Measurements from ENCODE around the gene FCN2. TPM values are rescaled to one million over a fixed set of nuclear protein-coding genes. Genes with fewer than 3 reads are reported as not detected.

The FCN2 gene
- total RNA-seq, 1 donor from 2014 or later: not detected

- intact Hi-C loops (cut with micrococcal nuclease): no loop called here
- Mint-ChIP-seq H3K27me3 (no peaks in the 10 kb centered on the region), H3K4me3 (no peak overlapping the region), H3K27ac (no peak overlapping the region), H3K9me3 (peaks cover 8% of the 10 kb centered on the region), H3K4me1 (no peaks in the 10 kb centered on the region), H3K36me3 (ENCODE audit: low read depth) (no peaks in the 10 kb centered on the region)
- DNase-seq: no peak
Measured at GRCh38 chr9:134894136-134894860, 13.7 kb downstream of the FCN2 start.

- no peak for DNase-seq
- Mint-ChIP-seq H3K4me1 (no peaks in the 10 kb centered on the region), H3K9me3 (peaks cover 8% of the 10 kb centered on the region), H3K27me3 (no peaks in the 10 kb centered on the region), H3K27ac (no peak overlapping the region), H3K36me3 (ENCODE audit: low read depth) (no peaks in the 10 kb centered on the region), H3K4me3 (no peak overlapping the region)
- intact Hi-C loops (cut with micrococcal nuclease): no loop called here
Measured at GRCh38 chr9:134895097-134895496, 14.5 kb downstream of the FCN2 start.

DNA sequence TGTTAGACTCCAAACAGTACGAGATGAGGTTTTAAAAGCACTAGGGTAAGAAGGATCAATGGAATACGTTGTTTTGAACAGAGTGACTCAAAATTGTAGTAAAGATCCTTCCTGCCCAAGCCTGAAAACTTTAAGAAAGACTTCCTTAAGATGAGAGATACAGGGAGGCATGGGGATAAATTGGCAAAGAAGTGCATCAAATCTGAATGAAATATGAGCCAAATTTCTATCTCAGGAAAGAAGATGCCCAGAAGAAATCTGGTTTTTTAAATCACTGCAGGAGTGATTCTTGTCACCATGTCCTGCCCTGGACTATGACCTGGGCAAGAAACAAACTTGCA is 14.9 kb downstream of the FCN2 start:
- Mint-ChIP-seq H3K36me3 (ENCODE audit: low read depth) (no peaks in the 10 kb centered on the region), H3K9me3 (peaks cover 8% of the 10 kb centered on the region), H3K27ac (no peak overlapping the region), H3K27me3 (no peaks in the 10 kb centered on the region), H3K4me3 (no peak overlapping the region), H3K4me1 (no peaks in the 10 kb centered on the region)
- intact Hi-C loops (cut with micrococcal nuclease): no loop called here
- DNase-seq: no peak

DNA sequence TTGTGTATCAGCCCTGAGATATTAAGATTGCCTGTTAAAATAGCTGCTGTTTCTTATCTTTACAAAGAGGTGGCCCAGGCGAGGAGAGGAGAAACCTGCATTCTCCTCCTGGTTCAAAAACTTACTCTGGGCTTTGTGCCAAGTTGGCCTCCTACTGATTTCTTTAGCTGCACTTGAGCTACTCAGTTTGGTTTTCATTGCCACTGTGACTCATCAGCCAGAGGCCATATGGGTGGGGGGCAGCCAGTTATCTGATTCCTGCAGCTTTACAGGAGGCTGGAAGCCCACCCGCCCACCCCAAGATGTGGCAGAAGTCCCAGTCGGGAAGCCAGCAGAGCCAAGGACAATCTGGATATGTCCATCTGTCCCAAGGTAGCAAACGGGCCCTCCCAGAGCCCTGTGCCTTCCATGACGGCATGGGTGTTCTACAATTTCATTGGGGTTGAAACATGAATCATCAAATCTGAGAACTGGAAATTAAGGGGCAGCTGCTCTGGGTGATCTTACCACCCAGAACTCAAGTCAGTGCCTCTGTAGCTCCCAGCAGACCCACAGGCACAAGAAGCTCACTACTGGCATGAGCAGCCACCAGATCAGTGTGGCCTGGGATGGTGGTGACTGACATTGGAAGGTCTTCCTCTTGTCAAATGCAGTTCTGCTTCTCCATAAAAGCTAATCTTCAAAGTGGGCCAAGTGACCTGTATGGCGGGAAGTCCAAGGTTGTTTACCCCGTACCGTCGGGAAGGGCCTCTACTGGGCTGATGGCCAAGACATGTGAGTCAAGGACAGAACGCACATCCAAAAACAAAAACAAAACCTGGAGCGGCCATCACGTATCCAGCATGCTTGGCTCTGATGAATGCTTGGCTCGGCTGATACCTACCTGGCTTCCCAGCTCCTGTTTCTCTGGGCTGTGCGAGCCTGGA is 15.6 kb downstream of the FCN2 start:
- Mint-ChIP-seq H3K4me3 (no peak overlapping the region), H3K27ac (no peak overlapping the region), H3K4me1 (no peaks in the 10 kb centered on the region), H3K9me3 (peaks cover 8% of the 10 kb centered on the region), H3K27me3 (no peaks in the 10 kb centered on the region), H3K36me3 (ENCODE audit: low read depth) (no peaks in the 10 kb centered on the region)
- intact Hi-C loops (cut with micrococcal nuclease): no loop called here
- no peak for DNase-seq

- H3K4me3 Mint-ChIP-seq: no peak overlapping the region
- no peaks in the 10 kb centered on the region for H3K4me1 Mint-ChIP-seq
- DNase-seq: no peak
- H3K36me3 Mint-ChIP-seq (ENCODE audit: low read depth): no peaks in the 10 kb centered on the region
- no peak overlapping the region for H3K27ac Mint-ChIP-seq
- peaks cover 8% of the 10 kb centered on the region for H3K9me3 Mint-ChIP-seq
- intact Hi-C loops (cut with micrococcal nuclease): no loop called here
- H3K27me3 Mint-ChIP-seq: no peaks in the 10 kb centered on the region
Measured at GRCh38 chr9:134896834-134897583, 16.4 kb downstream of the FCN2 start.

DNA sequence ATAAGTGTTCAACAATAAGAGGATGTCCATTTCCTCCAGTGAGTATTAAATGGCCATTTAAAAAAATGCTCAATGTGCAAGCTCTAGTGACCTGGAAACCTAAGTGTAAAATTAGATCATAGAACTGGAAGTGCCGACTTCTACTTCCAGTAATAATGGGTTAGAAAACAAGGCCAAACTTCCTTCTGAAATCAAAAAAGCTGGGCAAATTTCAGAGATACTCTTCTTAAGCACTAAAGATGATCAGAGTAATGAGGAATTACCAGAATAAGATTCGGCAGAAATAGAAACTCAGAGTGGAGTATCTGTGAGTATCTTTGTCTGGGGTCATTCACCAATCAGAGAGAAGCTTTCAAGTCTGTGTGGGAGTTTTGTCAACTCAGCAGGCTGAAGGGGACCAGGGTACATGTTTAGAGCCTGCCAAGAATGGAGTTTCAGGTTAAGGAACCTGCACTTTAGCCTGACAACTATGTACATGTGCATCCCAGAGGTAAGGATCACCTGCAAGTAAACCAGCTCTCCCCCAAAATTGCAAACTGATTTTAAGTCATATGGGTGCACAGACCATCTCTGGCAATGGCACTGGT is 17.1 kb downstream of the FCN2 start:
- Mint-ChIP-seq H3K27me3 (no peaks in the 10 kb centered on the region), H3K36me3 (ENCODE audit: low read depth) (no peaks in the 10 kb centered on the region), H3K9me3 (peaks cover 8% of the 10 kb centered on the region), H3K4me1 (no peaks in the 10 kb centered on the region), H3K4me3 (no peak overlapping the region), H3K27ac (no peak overlapping the region)
- no peak for DNase-seq
- intact Hi-C loops (cut with micrococcal nuclease): no loop called here

DNA sequence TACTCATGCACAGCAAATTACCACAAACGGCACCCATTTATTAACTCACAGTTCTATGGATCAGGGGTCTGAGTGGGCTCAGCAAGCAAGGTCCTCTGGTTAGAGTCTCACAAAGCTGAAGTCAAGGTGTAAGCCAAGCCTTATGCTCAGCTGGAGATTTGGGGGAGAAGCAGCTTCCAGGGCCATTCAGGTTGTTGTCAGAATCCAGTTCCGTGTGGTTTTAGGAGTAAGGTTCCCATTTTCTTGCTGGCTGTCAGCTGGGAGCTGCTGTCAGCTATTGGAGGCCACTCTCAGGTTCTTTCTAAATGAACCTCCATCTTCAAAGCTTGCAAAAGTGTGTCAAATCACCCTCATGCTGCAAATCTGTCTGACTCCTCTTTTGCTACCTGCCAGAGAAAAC is 17.7 kb downstream of the FCN2 start:
- Mint-ChIP-seq H3K36me3 (ENCODE audit: low read depth) (no peaks in the 10 kb centered on the region), H3K4me1 (no peaks in the 10 kb centered on the region), H3K4me3 (no peak overlapping the region), H3K27me3 (no peaks in the 10 kb centered on the region), H3K27ac (no peak overlapping the region), H3K9me3 (peaks cover 8% of the 10 kb centered on the region)
- intact Hi-C loops (cut with micrococcal nuclease): no loop called here
- no peak for DNase-seq

DNA sequence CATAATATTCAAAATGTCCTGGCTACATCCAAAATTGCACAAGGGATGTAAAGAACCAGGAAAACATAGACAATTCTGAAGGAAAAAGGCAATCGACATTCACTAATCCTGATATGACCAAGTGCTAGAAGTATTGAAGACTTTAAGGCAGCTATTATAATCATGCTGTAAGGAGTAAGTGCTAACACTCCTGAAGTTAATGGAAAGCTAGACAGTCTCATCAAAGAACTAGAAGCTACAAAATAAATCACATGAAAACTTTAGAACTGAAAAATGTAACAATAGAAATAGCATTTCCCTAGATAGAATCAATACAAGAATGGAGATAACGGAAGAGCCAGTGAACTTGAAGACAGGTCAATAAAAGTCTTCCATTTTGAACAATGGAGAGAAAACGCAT is 18.6 kb downstream of the FCN2 start:
- H3K36me3 Mint-ChIP-seq (ENCODE audit: low read depth): no peaks in the 10 kb centered on the region
- H3K27ac Mint-ChIP-seq: no peak overlapping the region
- peaks cover 8% of the 10 kb centered on the region for H3K9me3 Mint-ChIP-seq
- H3K4me1 Mint-ChIP-seq: no peaks in the 10 kb centered on the region
- H3K27me3 Mint-ChIP-seq: peaks cover 5% of the 10 kb centered on the region
- H3K4me3 Mint-ChIP-seq: no peak overlapping the region
- intact Hi-C loops (cut with micrococcal nuclease): no loop called here
- DNase-seq: no peak

- Mint-ChIP-seq H3K4me3 (no peak overlapping the region), H3K4me1 (no peaks in the 10 kb centered on the region), H3K36me3 (ENCODE audit: low read depth) (no peaks in the 10 kb centered on the region), H3K9me3 (peaks cover 8% of the 10 kb centered on the region), H3K27me3 (peaks cover 5% of the 10 kb centered on the region), H3K27ac (no peak overlapping the region)
- DNase-seq: no peak
- intact Hi-C loops (cut with micrococcal nuclease): no loop called here
Measured at GRCh38 chr9:134899818-134900217, 19.2 kb downstream of the FCN2 start.

DNA sequence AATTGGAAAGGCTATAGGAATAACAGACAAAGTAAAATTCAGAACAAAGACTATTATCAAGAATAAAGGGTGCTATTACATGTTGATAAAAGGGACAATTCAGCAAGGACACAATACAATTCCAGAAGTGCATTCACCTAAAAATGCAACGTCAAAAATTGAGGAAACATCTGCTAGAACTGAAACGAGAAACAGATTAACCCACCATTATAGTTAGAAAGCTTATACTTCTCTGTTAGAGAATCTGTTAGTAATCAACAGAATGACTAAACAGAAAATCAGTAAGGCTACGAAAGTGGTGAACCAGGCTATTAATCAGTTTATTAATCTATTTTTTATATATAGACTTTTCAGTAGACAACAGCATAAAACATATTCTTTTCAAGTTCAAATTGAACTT is 22.3 kb downstream of the FCN2 start:
- Mint-ChIP-seq H3K27ac (no peak overlapping the region), H3K27me3 (peaks cover 5% of the 10 kb centered on the region), H3K4me3 (no peak overlapping the region), H3K9me3 (peaks cover under 1% of the 10 kb centered on the region), H3K36me3 (ENCODE audit: low read depth) (no peaks in the 10 kb centered on the region), H3K4me1 (no peaks in the 10 kb centered on the region)
- no peak for DNase-seq
- intact Hi-C loops (cut with micrococcal nuclease): no loop called here

GRCh38 chr9:134908524-134909309 is 28.1 kb downstream of the FCN2 start:
- H3K9me3 Mint-ChIP-seq: no peaks in the 10 kb centered on the region

DNA sequence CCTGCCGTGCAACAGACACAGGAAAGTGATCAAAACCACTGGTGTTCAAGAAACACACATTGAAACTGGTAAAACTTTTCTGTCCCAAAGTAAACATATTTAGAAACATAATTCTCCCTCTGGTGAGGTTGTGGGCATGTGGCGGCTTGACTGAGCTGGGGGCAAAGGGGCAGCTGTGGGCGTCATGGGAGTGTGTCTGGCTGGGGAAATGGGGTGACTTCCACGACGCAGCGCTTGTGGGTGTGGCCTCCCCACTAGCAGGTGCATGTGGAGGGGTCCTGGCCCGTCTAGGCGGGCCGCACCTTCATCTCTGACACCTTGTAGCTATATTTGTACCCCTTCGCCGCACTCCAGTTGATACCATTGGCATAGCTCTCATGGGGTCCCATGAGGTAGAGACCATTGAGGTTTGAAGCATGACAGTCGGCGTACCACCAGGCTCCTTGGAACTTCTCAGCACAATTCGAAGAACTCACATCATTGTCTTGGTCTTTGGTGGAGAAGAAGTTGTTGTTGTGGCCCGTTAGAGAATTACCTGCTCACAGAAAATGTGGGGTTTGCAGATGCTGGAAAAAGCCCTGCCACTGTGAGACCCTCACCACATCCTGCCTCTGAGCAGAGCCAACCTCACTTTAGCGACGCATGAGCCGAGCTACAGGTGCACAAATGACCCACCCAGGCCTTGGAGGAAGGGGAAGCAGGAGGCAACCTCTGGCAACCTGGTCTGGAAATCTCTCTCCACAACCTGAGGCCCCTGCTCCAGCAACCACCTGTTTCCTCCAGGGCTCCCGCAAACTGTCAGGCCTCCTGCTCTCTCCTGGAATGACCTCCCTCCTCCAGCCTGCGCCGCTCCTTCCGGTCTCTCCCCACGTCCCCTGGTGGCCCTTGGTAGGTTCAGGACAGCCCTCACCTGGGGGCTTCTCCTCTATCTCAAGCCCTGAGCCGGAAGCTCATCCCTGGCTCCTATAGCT is 29.2 kb downstream of the FCN2 start:
- intact Hi-C loops (cut with micrococcal nuclease): no loop called here
- Mint-ChIP-seq H3K27ac (no peak overlapping the region), H3K27me3 (peaks cover 11% of the 10 kb centered on the region), H3K36me3 (ENCODE audit: low read depth) (no peaks in the 10 kb centered on the region), H3K4me1 (no peaks in the 10 kb centered on the region), H3K4me3 (no peak overlapping the region), H3K9me3 (no peaks in the 10 kb centered on the region)
- DNase-seq: no peak

More at GRCh38 chr9:134908524-134909309, 28.1 kb downstream of the FCN2 start:
- intact Hi-C loops (cut with micrococcal nuclease): no loop called here
- Mint-ChIP-seq H3K27ac (no peak overlapping the region), H3K27me3 (peaks cover 12% of the 10 kb centered on the region), H3K36me3 (ENCODE audit: low read depth) (no peaks in the 10 kb centered on the region), H3K4me3 (no peak overlapping the region), H3K4me1 (no peaks in the 10 kb centered on the region)
- no peak for DNase-seq
